ENCODE results near the gene ZNF653. TPM values are rescaled to one million over a fixed set of nuclear protein-coding genes. Genes with fewer than 3 reads are reported as not detected.

The ZNF653 gene
- total and polyA plus RNA-seq, 9 of the 15 experiments (the other 6 are each of a cell fraction or from before 2014, with no cell fraction given): 1.6 to 8.0 (median 4.2) TPM; not detected in 2

- TF ChIP-seq RERE (CRISPR knock-in tag; IDR thresholded peaks at IDR 0.05; ENCODE audit: borderline replicate concordance) (no peak), RB1 (IDR thresholded peaks at IDR 0.05; ENCODE audit: low read depth) (peak; percentile 48; the same call in 1 of the 2 replicates), ARID1B (IDR thresholded peaks at IDR 0.05) (no peak), ADNP (tag; IDR thresholded peaks at IDR 0.05) (no peak), ZNF780A (CRISPR knock-in tag; IDR thresholded peaks at IDR 0.05) (no peak), WHSC1 (IDR thresholded peaks at IDR 0.05; ENCODE audit: low read length) (no peak), ZNF76 (CRISPR knock-in tag; IDR thresholded peaks at IDR 0.05; ENCODE audit: borderline replicate concordance) (no peak), ZNF212 (CRISPR knock-in tag; IDR thresholded peaks at IDR 0.05) (no peak), KDM4B (IDR thresholded peaks at IDR 0.05; ENCODE audit: borderline replicate concordance in 2 of 2, low read depth in 1 of 2) (no peak), SMC3 (conservative IDR thresholded peaks at IDR 0.05; ENCODE audit: insufficient read depth, low read depth, low read length) (no peak), ZNF449 (CRISPR knock-in tag; IDR thresholded peaks at IDR 0.05) (no peak), L3MBTL2 (IDR thresholded peaks at IDR 0.05) (no peak; the same call in 1 of the 2 replicates), ZBTB33 (CRISPR knock-in tag; IDR thresholded peaks at IDR 0.05) (0 out of 2 replicates have a peak, but pooled peaks have one; percentile 4), ZNF384 (IDR thresholded peaks at IDR 0.05; ENCODE audit: low read depth, low read length) (no peak), HBP1 (CRISPR knock-in tag; IDR thresholded peaks at IDR 0.05) (no peak), KDM5B (IDR thresholded peaks at IDR 0.05; ENCODE audit: insufficient replicate concordance, low read depth, low read length) (peak; percentile 67), CTBP1 (IDR thresholded peaks at IDR 0.05; ENCODE audit: borderline replicate concordance) (no peak)
These were observed 23.1 kb upstream of the ZNF653 start, which contains the start of gene ECSIT (continued) for GRCh38 chr19:11528551-11529341.

Measured in K562 (cell line).